Skeletal muscle tissue (tissue), 4 donors: Measurements from ENCODE around the gene SIX1. TPM values are rescaled to one million over a fixed set of nuclear protein-coding genes. Genes with fewer than 3 reads are reported as not detected.

Experiments
- H3K27ac ChIP-seq: one replicate; pipeline ENCODE4 v1.7.0; 2013; ENCODE audit warnings: mild to moderate bottlenecking, low read depth, low read length, inconsistent platforms
- H3K27me3 ChIP-seq, 3 donors: one replicate each; pipeline ENCODE4 v1.7.0; 2013; ENCODE audit warnings: low read length in 3 of 3; ENCODE audit not compliant: control insufficient read depth in 3 of 3, insufficient read depth in 3 of 3
- H3K36me3 ChIP-seq, 3 donors: one replicate each; pipeline ENCODE4 v1.7.0; 2013; ENCODE audit warnings: low read length in 3 of 3; ENCODE audit not compliant: control insufficient read depth in 3 of 3, insufficient read depth in 3 of 3
- H3K4me1 ChIP-seq, 3 donors: one replicate each; pipeline ENCODE4 v1.7.0; 2013; ENCODE audit warnings: low read length in 3 of 3, mild to moderate bottlenecking in 3 of 3; ENCODE audit not compliant: control insufficient read depth in 3 of 3, insufficient read depth in 3 of 3
- H3K4me3 ChIP-seq, 3 donors: one replicate each; pipeline ENCODE4 v1.7.0; 2013; ENCODE audit warnings: low read length in 3 of 3
- H3K9ac ChIP-seq, 3 donors: one replicate each; pipeline ENCODE4 v1.7.0; 2013; ENCODE audit warnings: low read length in 3 of 3, mild to moderate bottlenecking in 3 of 3, moderate library complexity in 2 of 3, low read depth in 1 of 3
- H3K9me3 ChIP-seq, 3 donors: one replicate each; pipeline ENCODE4 v1.7.0; 2013; ENCODE audit warnings: low read length in 3 of 3; ENCODE audit not compliant: control insufficient read depth in 3 of 3
- total RNA-seq: library from RNA; depleted of rRNA; stranded (reverse); fragments of >200 nt; gene quantifications from one replicate; pipeline ENCODE4 v1.2.3, GENCODE V29; 2014
- donor health status: Osteomylitis.

SIX1 gene
- 45.4 TPM for total RNA-seq

DNA sequence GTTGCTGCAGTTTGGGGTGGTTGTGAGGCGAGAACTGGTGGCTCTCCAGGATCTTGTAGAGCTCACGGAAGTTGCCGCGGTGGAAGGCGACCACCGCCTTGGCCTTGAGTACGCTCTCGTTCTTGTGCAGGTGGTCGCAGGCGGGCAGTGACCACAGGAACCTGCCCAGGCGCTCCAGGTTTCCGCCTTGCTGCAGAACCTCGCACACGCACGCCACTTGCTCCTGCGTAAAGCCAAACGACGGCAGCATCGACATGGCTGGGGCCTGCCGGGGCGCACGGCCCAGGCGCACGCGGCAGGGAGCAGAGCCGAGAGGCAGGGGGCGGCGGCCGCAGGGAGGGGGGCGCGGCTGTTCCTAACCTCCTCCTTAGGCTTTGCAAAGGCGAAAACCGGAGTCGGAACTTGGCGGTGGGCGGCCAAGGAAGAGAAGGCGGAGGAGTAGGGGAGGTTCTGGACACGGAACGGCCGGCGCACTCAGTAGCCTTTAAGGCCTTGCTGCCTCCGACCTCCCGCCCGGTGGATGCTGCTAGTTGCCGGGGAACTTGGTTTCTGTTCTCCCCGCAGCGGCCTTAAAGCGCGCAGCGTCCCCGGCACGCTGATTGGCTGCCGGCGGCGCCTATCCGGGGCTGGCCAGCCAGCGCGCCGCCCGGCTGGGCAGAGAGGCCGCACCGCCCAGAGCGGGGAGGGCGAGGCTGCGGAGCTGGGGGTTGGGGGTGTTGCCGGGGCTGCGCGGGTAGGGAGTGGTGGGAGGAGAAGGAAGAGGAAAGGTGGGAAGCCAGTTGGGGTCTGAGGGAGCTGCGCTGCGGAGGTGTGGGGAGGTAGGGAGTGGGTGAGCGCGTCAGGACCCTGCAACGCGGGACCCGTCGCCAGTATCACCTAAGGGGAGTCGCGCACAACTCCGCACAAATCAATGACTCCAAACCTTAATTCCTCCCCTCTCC is at the start of gene SIX1:
Gene SIX1, minus strand, starts transcription at position 544 of the 941 bp plus-strand sequence. Its CDS starts 288 bp downstream, at position 256.
- Histone ChIP-seq H3K27ac (peak within 1 kb of the TSS; percentile 84), H3K9ac (peak within 1 kb of the TSS; percentile 93 to 99 (median 97))

DNA sequence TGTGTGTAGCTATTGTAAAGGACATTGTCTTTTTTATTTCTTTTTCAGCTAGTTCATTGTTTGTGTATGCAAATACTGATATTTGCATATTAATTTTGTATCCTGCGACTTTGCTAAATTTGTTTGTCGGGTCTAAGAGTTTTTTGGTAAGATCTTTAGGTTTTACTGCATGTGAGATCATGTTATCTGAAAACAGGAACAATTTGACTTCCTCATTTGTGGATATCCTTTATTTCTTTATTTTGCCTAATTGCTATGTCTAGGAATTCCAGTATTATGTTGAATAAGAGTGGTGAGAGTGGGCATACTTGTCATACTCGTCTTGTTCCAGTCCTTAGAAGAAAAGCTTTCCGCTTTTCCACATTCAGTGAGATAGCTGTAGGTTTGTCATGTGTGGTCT is 46.0 kb upstream of the SIX1 start:
- no peak overlapping the region for H3K27ac ChIP-seq
- H3K4me3 ChIP-seq: no peak overlapping the region
- H3K36me3 ChIP-seq: no peaks in the 10 kb centered on the region
- no peak overlapping the region for H3K9ac ChIP-seq
- H3K4me1 ChIP-seq: no peaks in the 10 kb centered on the region
- no peaks in the 10 kb centered on the region for H3K27me3 ChIP-seq
- H3K9me3 ChIP-seq: no peaks in the 10 kb centered on the region

More for the DNA sequence above, at the start of gene SIX1:
- no peaks in the 10 kb centered on the region for H3K9me3 ChIP-seq
- H3K4me1 ChIP-seq: peaks cover 24 to 58% (median 32%) of the 10 kb centered on the region in 3 donors
- H3K27me3 ChIP-seq: peaks cover 4 to 21% (median 12%) of the 10 kb centered on the region in 3 donors
- H3K36me3 ChIP-seq: peaks cover 2 to 7% (median 5%) of the 10 kb centered on the region in 3 donors
- peak within 1 kb of the TSS; percentile 94 to 96 (median 95) for H3K4me3 ChIP-seq

DNA sequence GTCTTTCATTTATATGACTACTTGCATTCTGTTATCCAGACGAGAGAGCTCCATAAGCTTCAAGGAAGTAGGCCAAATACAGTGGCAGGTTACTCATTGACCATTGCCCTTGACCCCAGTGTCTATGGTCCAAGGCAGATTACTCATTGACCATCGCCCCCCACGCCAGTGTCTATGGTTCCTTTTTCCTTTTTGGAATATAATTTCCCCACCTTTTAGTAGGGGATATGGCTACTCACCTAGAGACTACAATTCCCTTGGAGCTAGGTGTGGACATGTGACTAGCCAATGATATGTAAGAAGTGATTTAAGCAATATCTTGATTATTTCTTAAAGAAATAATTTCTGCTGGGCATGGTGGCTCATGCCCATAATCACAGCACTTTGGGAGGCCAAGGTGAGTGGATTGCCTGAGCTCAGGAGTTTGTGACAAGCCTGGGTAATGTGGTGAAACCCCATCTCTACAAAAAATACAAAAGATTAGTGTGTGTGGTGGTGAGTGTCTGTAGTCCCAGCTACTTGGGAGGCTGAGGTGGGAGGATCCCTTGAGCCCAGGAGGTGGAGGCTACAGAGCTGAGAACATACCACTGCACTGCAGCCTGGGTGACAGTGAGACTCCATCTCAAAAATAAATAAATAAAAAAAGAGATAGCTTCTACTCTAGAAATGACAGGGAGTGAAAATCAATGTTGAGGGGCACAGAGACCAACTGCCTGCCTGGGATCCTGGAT is 42.3 kb upstream of the SIX1 start:
- no peaks in the 10 kb centered on the region for H3K27me3 ChIP-seq
- H3K36me3 ChIP-seq: no peaks in the 10 kb centered on the region
- no peak overlapping the region for H3K4me3 ChIP-seq
- H3K9me3 ChIP-seq: no peaks in the 10 kb centered on the region
- no peak overlapping the region for H3K27ac ChIP-seq
- no peaks in the 10 kb centered on the region for H3K4me1 ChIP-seq
- no peak overlapping the region for H3K9ac ChIP-seq

DNA sequence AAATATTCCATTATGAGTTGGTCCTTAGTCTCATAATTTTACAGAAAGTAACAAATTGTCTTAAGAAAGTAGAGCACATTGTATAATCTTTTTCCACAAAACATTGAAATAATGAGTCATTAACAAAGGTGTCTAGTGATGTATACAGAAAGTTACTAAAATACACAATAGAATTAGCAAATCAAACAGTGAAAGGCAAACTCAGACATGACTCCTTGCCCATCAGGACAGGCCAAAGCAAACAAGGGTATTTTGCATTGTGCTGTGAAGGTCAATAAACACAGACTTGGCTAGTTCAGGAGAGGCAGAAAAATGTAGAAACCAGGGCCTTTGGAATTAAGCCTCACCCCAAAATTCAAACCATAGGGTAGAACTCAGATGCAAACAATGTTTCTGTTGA is 37.6 kb upstream of the SIX1 start:
- Histone ChIP-seq H3K4me3 (no peak overlapping the region), H3K9ac (no peak overlapping the region), H3K4me1 (no peaks in the 10 kb centered on the region)

DNA sequence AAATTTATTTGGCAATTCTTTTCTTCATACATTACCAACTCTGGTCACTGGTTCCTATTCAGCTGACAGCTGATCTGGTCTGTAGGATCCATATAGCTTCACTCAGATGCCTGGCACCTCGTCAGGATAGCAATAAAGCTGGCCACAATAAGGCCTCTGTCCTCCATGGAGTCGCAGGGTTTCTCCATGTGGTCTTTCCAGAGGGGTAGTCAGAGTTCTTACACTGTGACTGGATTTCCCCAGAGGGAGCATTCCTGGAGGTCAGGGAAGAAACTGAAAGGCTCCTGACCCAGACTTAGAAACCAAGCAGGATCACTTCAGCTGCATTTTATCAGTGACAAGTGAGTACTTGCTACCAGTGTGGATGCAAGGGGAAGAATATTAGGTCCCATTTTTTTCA is 34.9 kb upstream of the SIX1 start:
- H3K4me3 ChIP-seq: no peak overlapping the region
- H3K9ac ChIP-seq: no peak overlapping the region
- no peaks in the 10 kb centered on the region for H3K9me3 ChIP-seq
- no peaks in the 10 kb centered on the region for H3K36me3 ChIP-seq
- no peak overlapping the region for H3K27ac ChIP-seq
- no peaks in the 10 kb centered on the region for H3K4me1 ChIP-seq
- no peaks in the 10 kb centered on the region for H3K27me3 ChIP-seq

More for the DNA sequence above, 37.6 kb upstream of the SIX1 start:
- no peaks in the 10 kb centered on the region for H3K27me3 ChIP-seq
- H3K9me3 ChIP-seq: no peaks in the 10 kb centered on the region
- H3K36me3 ChIP-seq: no peaks in the 10 kb centered on the region
- H3K27ac ChIP-seq: no peak overlapping the region

DNA sequence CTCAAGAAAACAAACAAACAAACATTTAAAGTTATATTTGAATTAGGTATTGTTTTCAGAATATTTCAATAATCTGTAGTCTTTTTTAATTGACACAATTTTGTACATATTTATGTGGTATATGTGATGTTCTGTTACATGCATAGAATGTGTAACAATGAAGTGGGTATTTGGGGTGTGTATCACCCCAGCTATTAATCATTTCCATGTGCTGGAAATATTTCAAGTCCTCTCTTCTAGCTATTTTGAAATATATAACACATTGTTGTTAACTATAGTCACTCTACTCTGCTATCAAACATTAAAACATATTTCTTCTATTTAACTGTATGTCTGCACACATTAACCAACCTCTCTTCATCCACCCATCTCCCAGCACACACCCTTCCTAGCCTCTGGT is 32.0 kb upstream of the SIX1 start:
- Histone ChIP-seq H3K9ac (no peak overlapping the region), H3K27me3 (no peaks in the 10 kb centered on the region), H3K27ac (no peak overlapping the region), H3K4me1 (no peaks in the 10 kb centered on the region), H3K9me3 (no peaks in the 10 kb centered on the region), H3K4me3 (no peak overlapping the region), H3K36me3 (no peaks in the 10 kb centered on the region)

DNA sequence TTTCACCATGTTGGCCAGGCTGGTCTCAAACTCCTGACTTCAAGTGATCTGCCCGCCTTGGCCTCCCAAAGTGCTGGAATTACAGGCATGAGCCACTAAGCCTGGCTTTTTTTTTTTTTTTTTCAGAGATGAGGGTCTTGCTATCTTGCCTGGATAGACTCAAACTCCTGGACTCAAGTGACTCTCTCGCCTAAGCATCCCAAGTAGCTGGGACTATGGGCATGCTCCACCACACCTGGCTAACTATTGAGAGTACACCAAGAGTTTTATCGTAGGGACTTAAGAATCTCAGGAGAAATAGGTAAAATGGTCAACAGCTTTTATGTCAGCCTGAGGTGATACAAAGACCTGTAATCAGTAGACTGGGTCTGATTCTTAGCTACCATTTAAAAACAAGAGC is 31.2 kb upstream of the SIX1 start:
- Histone ChIP-seq H3K4me1 (no peaks in the 10 kb centered on the region), H3K9ac (no peak overlapping the region), H3K27ac (no peak overlapping the region), H3K9me3 (no peaks in the 10 kb centered on the region), H3K27me3 (no peaks in the 10 kb centered on the region), H3K36me3 (no peaks in the 10 kb centered on the region), H3K4me3 (no peak overlapping the region)

DNA sequence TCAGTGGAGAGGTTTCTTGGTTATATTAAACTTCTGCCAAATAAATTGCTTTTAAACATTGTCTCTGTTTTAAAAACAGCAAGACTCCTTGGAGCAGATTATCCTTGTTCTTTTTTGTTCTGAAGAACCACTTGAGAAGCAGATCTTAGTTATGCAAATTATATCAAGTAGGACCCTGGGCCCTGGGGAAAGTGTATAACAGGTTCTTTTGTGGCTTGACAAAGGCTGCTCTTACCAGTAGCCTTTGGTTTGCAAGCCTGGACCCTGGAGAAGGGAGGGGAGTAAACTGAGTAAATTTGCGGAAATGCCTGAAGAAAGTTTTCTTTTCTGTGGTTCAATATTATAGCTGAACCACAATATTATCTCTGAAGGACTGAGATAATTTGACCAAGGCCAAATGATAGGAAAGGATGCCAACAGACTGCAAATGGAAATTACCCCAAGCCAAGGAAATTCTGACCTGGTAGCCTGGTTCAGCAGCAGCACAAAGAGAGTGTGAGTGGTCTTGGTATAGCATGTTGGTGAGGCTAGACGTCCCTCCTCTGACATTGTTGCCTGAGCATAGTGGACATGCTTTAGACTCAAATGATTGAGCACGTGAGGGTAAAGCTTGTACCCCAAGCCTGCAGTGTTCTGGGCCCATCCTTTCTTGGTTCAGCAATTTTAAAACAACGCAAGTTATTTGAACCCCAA is 30.4 kb upstream of the SIX1 start:
- H3K27ac ChIP-seq: no peak overlapping the region
- H3K9ac ChIP-seq: no peak overlapping the region
- H3K4me1 ChIP-seq: no peaks in the 10 kb centered on the region
- no peaks in the 10 kb centered on the region for H3K9me3 ChIP-seq
- H3K27me3 ChIP-seq: no peaks in the 10 kb centered on the region
- H3K36me3 ChIP-seq: no peaks in the 10 kb centered on the region
- H3K4me3 ChIP-seq: no peak overlapping the region

DNA sequence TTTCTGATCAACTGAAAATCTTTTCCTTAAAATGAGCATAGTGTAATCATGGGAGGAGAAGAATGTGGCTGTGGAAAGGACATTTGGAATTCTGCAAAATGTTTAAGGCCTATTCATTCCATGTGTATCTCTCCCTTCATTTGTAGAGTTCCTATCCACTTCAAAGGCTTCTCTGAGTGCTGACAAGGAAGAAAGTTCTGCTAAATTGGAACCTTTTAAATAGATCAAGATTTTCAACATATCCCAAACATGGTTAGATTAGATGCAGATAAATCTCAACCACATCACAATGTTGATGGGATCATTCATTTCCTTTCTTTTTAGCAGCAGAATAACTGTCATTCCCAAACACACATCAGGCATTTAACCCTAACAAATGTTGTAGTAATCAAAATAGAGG is 28.4 kb upstream of the SIX1 start:
- H3K4me3 ChIP-seq: no peak overlapping the region
- H3K27me3 ChIP-seq: no peaks in the 10 kb centered on the region
- H3K9me3 ChIP-seq: no peaks in the 10 kb centered on the region
- H3K27ac ChIP-seq: no peak overlapping the region
- H3K4me1 ChIP-seq: no peaks in the 10 kb centered on the region
- no peak overlapping the region for H3K9ac ChIP-seq
- H3K36me3 ChIP-seq: no peaks in the 10 kb centered on the region
